Small intestine (tissue), 7 donors: Measurements from ENCODE around the gene CRHR2. TPM values are rescaled to one million over a fixed set of nuclear protein-coding genes. Genes with fewer than 3 reads are reported as not detected.

Source experiments
- DNase-seq, 2 donors: peaks; one replicate each; pipeline versions ENCODE4 v3.0.0 to v3.0.0-alpha.2; 2013
- FAIRE-seq: peaks from 2 replicates; lab custom pipeline; 2012; peaks lifted over from hg19 to GRCh38; lab: Jason Lieb, UNC
- H3K27ac ChIP-seq, 3 donors: one replicate each; pipeline ENCODE4 v1.5.1; 2013; ENCODE audit warnings: low read length in 2 of 3, mild to moderate bottlenecking in 2 of 3, control low read depth in 1 of 3, inconsistent platforms in 1 of 3, low read depth in 1 of 3, moderate library complexity in 1 of 3
- H3K27me3 ChIP-seq, 3 donors: one replicate each; pipeline ENCODE4 v1.6.1; 2013; ENCODE audit warnings: low read length in 3 of 3, inconsistent platforms in 1 of 3; ENCODE audit not compliant: control insufficient read depth in 3 of 3, insufficient read depth in 3 of 3
- H3K36me3 ChIP-seq, 3 donors: one replicate each; pipeline ENCODE4 v1.6.1; 2013; ENCODE audit warnings: low read length in 3 of 3, inconsistent platforms in 1 of 3, low read depth in 1 of 3, mild to moderate bottlenecking in 1 of 3, moderate library complexity in 1 of 3; ENCODE audit not compliant: control insufficient read depth in 3 of 3, insufficient read depth in 2 of 3
- H3K4me1 ChIP-seq, 3 donors: one replicate each; pipeline ENCODE4 v1.6.1; 2013; ENCODE audit warnings: low read length in 2 of 3, inconsistent platforms in 1 of 3, low read depth in 1 of 3, mild to moderate bottlenecking in 1 of 3, moderate library complexity in 1 of 3; ENCODE audit not compliant: control insufficient read depth in 3 of 3, insufficient read depth in 2 of 3
- H3K4me3 ChIP-seq, 3 donors: one replicate each; pipeline ENCODE4 v1.5.1; 2013; ENCODE audit warnings: low read length in 3 of 3, control low read depth in 1 of 3, inconsistent platforms in 1 of 3, low read depth in 1 of 3, mild to moderate bottlenecking in 1 of 3, moderate library complexity in 1 of 3
- H3K9me3 ChIP-seq, 2 donors: one replicate each; pipeline ENCODE4 v1.6.1; 2013; ENCODE audit warnings: low read depth in 1 of 2, low read length in 1 of 2; ENCODE audit not compliant: control insufficient read depth in 2 of 2, insufficient read depth in 1 of 2
- WGBS, 3 donors: extraction: QIAGEN DNeasy Blood & Tissue Kit; methylation state at CpG; one replicate each; pipeline ENCODE4 v1.1.7; 2013; 5-methylcytosine and 5-hydroxymethylcytosine counted together
- polyA plus RNA-seq, 4 donors: library from polyadenylated mRNA; stranded (reverse) in 3 of 4; unstranded in 1 of 4; fragments of 200-250 nt in 3 of 4; fragments of 120-200 nt in 1 of 4; gene quantifications; one replicate each; pipeline versions ENCODE4 v1.2.1 to v1.2.3, GENCODE V29; 2013
- donor health status: healthy with polysubstance abuse.
- donor health status: control.
- donor health status: control.
- donor health status: Bipolar disorder and iron deficiency.
- donor health status: healthy.

Gene CRHR2
- polyA plus RNA-seq, 4 donors, result 0.04 to 0.32 TPM; not detected in 2

DNA sequence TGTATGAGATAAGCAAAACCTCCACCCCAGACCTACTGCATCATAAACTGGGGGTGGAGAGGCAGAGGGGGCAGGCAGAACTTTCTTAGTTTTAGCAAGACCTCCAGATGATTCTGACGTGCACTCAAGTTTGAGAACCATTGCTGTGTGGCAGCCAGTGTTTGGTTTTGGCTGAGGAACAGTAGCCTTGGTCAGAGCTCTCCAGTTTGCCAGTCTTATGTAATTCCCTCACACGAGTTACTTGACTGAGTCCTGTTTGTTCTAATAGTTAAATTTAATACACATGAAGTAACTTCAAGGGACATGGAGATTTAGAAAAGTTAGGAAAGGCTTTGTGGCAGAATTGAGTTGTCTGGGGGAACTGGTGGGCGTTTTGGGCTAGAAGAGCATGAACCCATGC, 49.0 kb downstream of the CRHR2 start:
- WGBS, 3 donors, result 83 to 88% (median 84%) methylated on average over 3 of the region's 3 CpGs
- Histone ChIP-seq H3K27me3 (no peaks in the 10 kb centered on the region), H3K4me1 (no peaks in the 10 kb centered on the region), H3K4me3 (no peak overlapping the region), H3K36me3 (peaks cover 16 to 29% (median 25%) of the 10 kb centered on the region in 3 donors), H3K27ac (no peak overlapping the region), H3K9me3 (no peaks in the 10 kb centered on the region)
- FAIRE-seq (no peak), DNase-seq (no peak)

DNA sequence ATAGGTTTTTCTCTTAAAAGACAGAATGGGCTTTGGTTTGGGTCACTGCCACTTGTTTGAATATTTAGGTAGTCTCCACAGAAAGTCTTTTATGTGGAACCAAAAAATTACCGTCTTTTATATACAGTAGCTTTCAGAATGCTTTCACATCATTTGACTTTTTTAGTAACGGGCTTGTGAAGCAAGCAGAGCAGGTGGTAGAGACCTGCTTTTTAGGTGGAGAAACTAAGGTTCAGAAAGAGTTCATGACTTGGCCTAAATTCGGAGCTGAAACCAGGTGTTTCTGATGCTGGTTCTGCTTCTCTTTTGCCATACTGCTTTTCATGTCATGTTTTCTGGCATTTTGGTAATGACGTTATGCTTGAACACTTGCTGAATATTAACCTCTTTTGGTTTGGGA, 51.3 kb downstream of the CRHR2 start:
- no peaks in the 10 kb centered on the region for H3K9me3 ChIP-seq
- FAIRE-seq (no peak), DNase-seq (no peak)
- H3K4me1 ChIP-seq, result no peaks in the 10 kb centered on the region
- no peaks in the 10 kb centered on the region for H3K27me3 ChIP-seq
- H3K4me3 ChIP-seq, result no peak overlapping the region
- peaks cover 19 to 41% (median 30%) of the 10 kb centered on the region in 3 donors for H3K36me3 ChIP-seq
- 90 to 95% (median 94%) methylated on average over 4 of the region's 4 CpGs for WGBS, 3 donors
- no peak overlapping the region for H3K27ac ChIP-seq

DNA sequence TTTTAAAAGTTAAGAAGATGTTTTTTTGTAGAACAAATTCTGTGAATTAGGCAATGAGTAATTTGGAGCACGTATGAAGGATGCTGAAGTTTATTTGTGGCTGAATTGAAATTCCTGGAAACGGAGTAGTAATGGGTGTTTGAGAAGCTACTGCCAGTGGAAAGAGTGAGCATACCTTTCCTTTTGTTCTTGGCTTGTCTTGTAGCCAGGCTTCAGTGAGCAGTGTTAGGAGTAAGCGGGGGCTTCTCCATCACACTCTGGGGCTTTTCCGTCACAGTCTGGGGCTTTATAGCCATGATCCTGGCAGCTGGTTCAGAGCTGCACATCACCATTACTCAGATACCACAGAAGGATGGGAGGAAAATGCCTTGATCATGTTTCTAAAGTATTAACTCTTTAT, 55.2 kb downstream of the CRHR2 start:
- FAIRE-seq, result no peak

DNA sequence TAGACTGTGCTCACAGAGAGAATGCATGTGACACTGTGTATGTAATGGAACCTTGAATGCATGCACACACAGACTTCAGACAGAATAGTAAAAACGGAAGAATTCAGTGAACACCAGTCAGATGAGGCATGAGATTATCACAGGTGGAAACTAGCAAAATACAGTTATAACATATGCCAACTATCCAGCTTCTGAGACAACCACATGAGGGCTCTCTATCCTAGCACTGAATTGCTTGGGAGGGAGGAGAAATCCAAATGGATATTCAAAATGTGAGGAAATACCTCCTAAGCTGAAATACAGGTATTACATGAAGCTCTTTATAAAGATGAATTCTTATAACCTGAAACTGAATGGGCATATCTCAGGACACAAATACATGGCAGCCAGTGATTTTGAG, 57.0 kb downstream of the CRHR2 start:
- H3K27ac ChIP-seq, result no peak overlapping the region
- peaks cover 12 to 24% (median 15%) of the 10 kb centered on the region in 3 donors for H3K36me3 ChIP-seq
- H3K4me3 ChIP-seq, result no peak overlapping the region
- H3K4me1 ChIP-seq, result no peaks in the 10 kb centered on the region
- 84 to 90% (median 85%) methylated on average over 1 of the region's 1 CpG for WGBS, 3 donors
- DNase-seq (no peak), FAIRE-seq (no peak)
- no peaks in the 10 kb centered on the region for H3K27me3 ChIP-seq
- H3K9me3 ChIP-seq, result no peaks in the 10 kb centered on the region

More for the DNA sequence above, 55.2 kb downstream of the CRHR2 start:
- H3K4me1 ChIP-seq, result no peaks in the 10 kb centered on the region
- 92 to 93% (median 92%) methylated on average over 4 of the region's 4 CpGs for WGBS, 3 donors
- no peak overlapping the region for H3K27ac ChIP-seq
- DNase-seq, result no peak
- H3K27me3 ChIP-seq, result no peaks in the 10 kb centered on the region
- H3K9me3 ChIP-seq, result no peaks in the 10 kb centered on the region
- no peak overlapping the region for H3K4me3 ChIP-seq
- H3K36me3 ChIP-seq, result peaks cover 14 to 28% (median 14%) of the 10 kb centered on the region in 3 donors

- no peak overlapping the region for H3K4me3 ChIP-seq
- no peak for FAIRE-seq
- H3K9me3 ChIP-seq, result no peaks in the 10 kb centered on the region
- H3K27me3 ChIP-seq, result no peaks in the 10 kb centered on the region
- no peaks in the 10 kb centered on the region for H3K4me1 ChIP-seq
- H3K36me3 ChIP-seq, result peaks cover 17 to 31% (median 29%) of the 10 kb centered on the region in 3 donors
- H3K27ac ChIP-seq, result no peak overlapping the region
- DNase-seq, result no peak
- 88 to 92% (median 90%) methylated on average over 1 of the region's 1 CpG for WGBS, 3 donors
Measured at GRCh38 chr7:30618961-30619360, 63.3 kb downstream of the CRHR2 start.

GRCh38 chr7:30618080-30618676, 64.1 kb downstream of the CRHR2 start:
- no peak overlapping the region for H3K4me3 ChIP-seq
- H3K27me3 ChIP-seq, result no peaks in the 10 kb centered on the region
- no peak overlapping the region for H3K27ac ChIP-seq
- FAIRE-seq (no peak), DNase-seq (no peak)
- H3K4me1 ChIP-seq, result no peaks in the 10 kb centered on the region
- H3K36me3 ChIP-seq, result peaks cover 20 to 32% (median 28%) of the 10 kb centered on the region in 3 donors
- no peaks in the 10 kb centered on the region for H3K9me3 ChIP-seq
- WGBS, 3 donors, result 94 to 96% (median 95%) methylated on average over 4 of the region's 4 CpGs

DNA sequence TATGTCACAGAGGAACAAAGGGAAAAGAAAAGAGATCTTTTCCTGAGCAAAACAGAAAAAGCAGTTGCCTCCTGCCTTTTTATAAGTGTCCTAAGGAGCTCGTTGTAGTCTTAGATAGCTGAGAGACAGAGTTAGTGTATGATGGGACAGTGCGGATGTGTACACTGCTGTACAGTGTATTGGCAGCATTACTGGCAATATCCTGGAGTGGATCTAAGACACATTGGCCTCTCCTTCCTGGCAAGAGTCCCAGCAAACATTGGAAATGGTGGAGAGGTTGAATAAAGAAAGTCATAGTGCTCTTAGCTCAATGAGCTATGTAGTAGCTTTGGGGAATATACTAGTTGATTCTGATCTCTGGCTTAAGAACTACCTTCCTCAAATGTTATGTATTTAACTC, 64.9 kb downstream of the CRHR2 start:
- no peak for DNase-seq
- H3K27me3 ChIP-seq, result no peaks in the 10 kb centered on the region
- WGBS, 3 donors, result 78 to 86% (median 84%) methylated on average over 2 of the region's 2 CpGs
- H3K27ac ChIP-seq, result no peak overlapping the region
- no peaks in the 10 kb centered on the region for H3K4me1 ChIP-seq
- no peak overlapping the region for H3K4me3 ChIP-seq
- H3K36me3 ChIP-seq, result peaks cover 24 to 35% (median 27%) of the 10 kb centered on the region in 3 donors
- H3K9me3 ChIP-seq, result no peaks in the 10 kb centered on the region
- FAIRE-seq, result no peak

DNA sequence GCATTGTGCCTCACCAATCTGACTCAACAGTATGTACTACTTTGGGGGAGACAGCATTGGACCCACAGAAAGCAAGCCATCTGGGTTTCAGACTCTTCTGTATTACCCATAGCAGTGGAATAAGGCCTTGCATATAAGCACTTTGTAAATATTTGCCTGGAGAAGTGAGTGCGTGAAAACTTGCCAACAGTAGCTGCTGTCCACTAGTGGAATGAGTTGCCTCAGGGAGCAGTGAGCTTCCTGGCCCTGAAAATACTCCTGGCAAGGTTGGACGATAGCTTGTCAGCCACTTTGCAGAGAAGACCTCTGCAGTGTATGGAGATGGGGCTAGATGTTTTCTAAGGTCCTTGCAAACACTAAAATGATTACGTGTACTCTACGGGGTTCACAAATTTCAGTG, 65.9 kb downstream of the CRHR2 start:
- H3K4me1 ChIP-seq, result no peaks in the 10 kb centered on the region
- no peak overlapping the region for H3K4me3 ChIP-seq
- 83 to 92% (median 85%) methylated on average over 4 of the region's 4 CpGs for WGBS, 3 donors
- peaks cover 24 to 32% (median 27%) of the 10 kb centered on the region in 3 donors for H3K36me3 ChIP-seq
- no peaks in the 10 kb centered on the region for H3K27me3 ChIP-seq
- DNase-seq (no peak), FAIRE-seq (no peak)
- H3K9me3 ChIP-seq, result no peaks in the 10 kb centered on the region
- H3K27ac ChIP-seq, result no peak overlapping the region
